ENCODE results near the gene LRRC19.

LRRC19 gene

GRCh38 chr9:27003426-27004077, 1.9 kb downstream of the LRRC19 start:
- Histone ChIP-seq H3K9me3 (ENCODE audit: insufficient read depth, low read depth, low read length) (no peaks in the 10 kb centered on the region), H3K4me3 (ENCODE audit: low read depth, low read length) (no peak overlapping the region), H2AK5ac (ENCODE audit: low read length) (no peak overlapping the region), H3K23ac (ENCODE audit: low read length) (no peak overlapping the region), H3K14ac (ENCODE audit: low read length) (no peak overlapping the region), H4K91ac (ENCODE audit: low read depth, low read length) (no peak overlapping the region), H3K79me2 (ENCODE audit: control insufficient read depth, insufficient read depth, low read length, poor library complexity) (no peaks in the 10 kb centered on the region), H3K4me1 (ENCODE audit: control insufficient read depth in 1 of 2, insufficient read depth in 2 of 2, low read length in 2 of 2) (no peaks in the 10 kb centered on the region), H3K4ac (ENCODE audit: low read depth, low read length) (no peak overlapping the region), H2BK120ac (ENCODE audit: insufficient read depth, low read length, poor library complexity) (no peak overlapping the region), H3K18ac (ENCODE audit: low read length) (no peak overlapping the region), H4K12ac (ENCODE audit: low read depth, low read length) (no peak overlapping the region), H3K27ac (ENCODE audit: low read depth, low read length) (no peak overlapping the region), H3K27me3 (ENCODE audit: insufficient read depth, low read length) (no peaks in the 10 kb centered on the region), H3K4me2 (ENCODE audit: low read length) (no peak overlapping the region), H4K8ac (ENCODE audit: low read depth, low read length) (no peak overlapping the region), H2AFZ (ENCODE audit: insufficient read depth, low read length, poor library complexity) (no peak overlapping the region), H3K79me1 (ENCODE audit: low read length) (no peaks in the 10 kb centered on the region), H3K36me3 (ENCODE audit: control insufficient read depth in 1 of 2, insufficient read depth in 2 of 2, low read length in 2 of 2) (no peaks in the 10 kb centered on the region), H3K9ac (ENCODE audit: low read length) (no peak overlapping the region), H2BK5ac (ENCODE audit: low read depth, low read length, poor library complexity) (no peak overlapping the region), H2BK12ac (ENCODE audit: low read length) (no peak overlapping the region)
- WGBS (ENCODE audit: extremely low coverage, insufficient coverage, insufficient read length): no CpG with 5 or more reads among the region's 3 CpGs
- no peak for DNase-seq

DNA sequence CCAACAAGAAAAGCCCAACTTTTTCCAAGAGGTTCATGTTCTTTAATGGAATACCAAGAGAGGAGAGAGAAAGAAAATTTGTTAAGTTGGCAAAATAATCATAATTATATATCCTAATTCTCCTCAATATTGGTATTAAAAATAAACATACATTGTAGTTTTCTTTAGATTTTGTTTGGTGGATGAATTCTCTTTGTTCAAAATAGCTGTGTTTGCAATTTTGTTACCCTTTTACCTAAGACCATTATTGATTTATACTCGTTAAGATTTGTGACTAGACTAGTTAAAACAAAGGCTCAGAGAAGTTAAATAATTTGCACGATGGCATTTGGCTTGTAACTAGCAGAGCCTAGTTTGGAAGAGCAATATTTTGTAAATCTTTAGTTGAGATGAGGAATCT, 9.7 kb downstream of the LRRC19 start:
- H2BK12ac ChIP-seq (ENCODE audit: low read length): no peak overlapping the region
- no peak overlapping the region for H3K4me3 ChIP-seq (ENCODE audit: low read depth, low read length)
- no peaks in the 10 kb centered on the region for H3K79me2 ChIP-seq (ENCODE audit: control insufficient read depth, insufficient read depth, low read length, poor library complexity)
- H4K12ac ChIP-seq (ENCODE audit: low read depth, low read length): no peak overlapping the region
- WGBS (ENCODE audit: extremely low coverage, insufficient coverage, insufficient read length): no CpG with 5 or more reads among the region's 2 CpGs
- H2BK120ac ChIP-seq (ENCODE audit: insufficient read depth, low read length, poor library complexity): no peak overlapping the region
- no peak overlapping the region for H3K23ac ChIP-seq (ENCODE audit: low read length)
- H2BK5ac ChIP-seq (ENCODE audit: low read depth, low read length, poor library complexity): no peak overlapping the region
- H3K79me1 ChIP-seq (ENCODE audit: low read length): no peaks in the 10 kb centered on the region
- H3K9me3 ChIP-seq (ENCODE audit: insufficient read depth, low read depth, low read length): no peaks in the 10 kb centered on the region
- H4K91ac ChIP-seq (ENCODE audit: low read depth, low read length): no peak overlapping the region
- no peaks in the 10 kb centered on the region for H3K36me3 ChIP-seq (ENCODE audit: control insufficient read depth in 1 of 2, insufficient read depth in 2 of 2, low read length in 2 of 2)
- H3K27me3 ChIP-seq (ENCODE audit: insufficient read depth, low read length): no peaks in the 10 kb centered on the region
- no peak overlapping the region for H2AFZ ChIP-seq (ENCODE audit: insufficient read depth, low read length, poor library complexity)
- H3K14ac ChIP-seq (ENCODE audit: low read length): no peak overlapping the region
- no peak overlapping the region for H3K9ac ChIP-seq (ENCODE audit: low read length)
- DNase-seq: no peak
- no peak overlapping the region for H4K8ac ChIP-seq (ENCODE audit: low read depth, low read length)
- H3K4me2 ChIP-seq (ENCODE audit: low read length): no peak overlapping the region
- no peak overlapping the region for H3K4ac ChIP-seq (ENCODE audit: low read depth, low read length)
- no peaks in the 10 kb centered on the region for H3K4me1 ChIP-seq (ENCODE audit: control insufficient read depth in 1 of 2, insufficient read depth in 2 of 2, low read length in 2 of 2)
- no peak overlapping the region for H2AK5ac ChIP-seq (ENCODE audit: low read length)
- H3K27ac ChIP-seq (ENCODE audit: low read depth, low read length): no peak overlapping the region
- H3K18ac ChIP-seq (ENCODE audit: low read length): no peak overlapping the region

- Histone ChIP-seq H3K4ac (ENCODE audit: low read depth, low read length) (no peak overlapping the region), H3K18ac (ENCODE audit: low read length) (no peak overlapping the region), H4K91ac (ENCODE audit: low read depth, low read length) (no peak overlapping the region), H2BK120ac (ENCODE audit: insufficient read depth, low read length, poor library complexity) (no peak overlapping the region), H2AK5ac (ENCODE audit: low read length) (no peak overlapping the region), H3K14ac (ENCODE audit: low read length) (no peak overlapping the region), H3K4me3 (ENCODE audit: low read depth, low read length) (no peak overlapping the region), H3K4me1 (ENCODE audit: control insufficient read depth in 1 of 2, insufficient read depth in 2 of 2, low read length in 2 of 2) (no peaks in the 10 kb centered on the region), H4K8ac (ENCODE audit: low read depth, low read length) (no peak overlapping the region), H3K79me2 (ENCODE audit: control insufficient read depth, insufficient read depth, low read length, poor library complexity) (no peaks in the 10 kb centered on the region), H3K9me3 (ENCODE audit: insufficient read depth, low read depth, low read length) (no peaks in the 10 kb centered on the region), H3K23ac (ENCODE audit: low read length) (no peak overlapping the region), H2BK5ac (ENCODE audit: low read depth, low read length, poor library complexity) (no peak overlapping the region), H3K9ac (ENCODE audit: low read length) (no peak overlapping the region), H2BK12ac (ENCODE audit: low read length) (no peak overlapping the region), H3K4me2 (ENCODE audit: low read length) (no peak overlapping the region), H4K12ac (ENCODE audit: low read depth, low read length) (no peak overlapping the region), H3K79me1 (ENCODE audit: low read length) (no peaks in the 10 kb centered on the region), H2AFZ (ENCODE audit: insufficient read depth, low read length, poor library complexity) (no peak overlapping the region), H3K36me3 (ENCODE audit: control insufficient read depth in 1 of 2, insufficient read depth in 2 of 2, low read length in 2 of 2) (no peaks in the 10 kb centered on the region), H3K27ac (ENCODE audit: low read depth, low read length) (no peak overlapping the region), H3K27me3 (ENCODE audit: insufficient read depth, low read length) (no peaks in the 10 kb centered on the region)
- DNase-seq: peak in 1 of 2 donors; percentile 16
- no CpG with 5 or more reads among the region's 1 CpG for WGBS (ENCODE audit: extremely low coverage, insufficient coverage, insufficient read length)
These were observed 22.1 kb downstream of the LRRC19 start for GRCh38 chr9:26983340-26983739.

DNA sequence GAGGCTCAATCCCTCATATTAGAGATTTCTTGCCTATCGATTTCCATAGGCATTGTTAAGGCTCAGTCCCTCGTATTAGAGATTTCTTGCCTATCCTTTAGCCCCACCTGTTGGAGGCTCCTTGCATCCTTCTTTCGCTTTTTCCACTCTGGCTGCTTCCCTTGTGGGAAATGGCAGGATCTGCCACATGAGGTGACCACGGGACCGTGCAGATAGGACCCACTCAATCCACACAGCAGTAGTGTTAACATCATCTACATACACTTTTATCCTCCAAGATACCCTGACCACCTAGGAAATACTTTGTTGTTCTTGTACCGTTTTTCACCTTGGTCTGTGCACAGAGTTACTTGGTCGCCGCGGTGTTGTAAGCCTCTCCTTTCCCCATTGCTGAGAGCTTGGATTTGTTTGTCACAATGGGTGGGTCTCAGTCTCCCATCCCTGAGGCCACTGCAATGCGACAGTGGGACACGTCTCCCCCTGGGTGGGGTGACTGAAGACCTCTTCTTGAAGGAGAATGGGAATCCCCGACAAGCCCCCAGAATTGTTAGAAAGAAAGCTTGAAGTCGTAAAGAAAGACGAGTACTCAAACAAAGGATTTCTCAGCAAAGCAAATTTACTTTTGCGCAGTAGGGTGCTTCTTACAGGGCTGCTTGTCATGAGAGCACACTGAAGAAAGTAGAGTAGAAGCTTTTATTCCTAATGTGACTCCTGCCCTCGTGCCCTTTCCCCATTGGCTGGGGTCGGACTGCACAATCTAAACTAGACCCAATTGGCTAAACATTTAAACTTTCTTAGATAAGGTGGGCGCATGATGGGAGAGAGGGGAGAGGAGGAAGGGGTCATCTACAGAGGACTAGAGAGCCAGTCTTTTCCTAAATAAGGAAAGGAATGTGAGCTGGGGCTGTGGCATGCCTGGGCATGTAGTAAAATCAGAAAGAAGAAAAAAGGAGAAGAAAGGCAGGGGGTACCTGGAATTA, 29.5 kb downstream of the LRRC19 start:
- H2BK120ac ChIP-seq (ENCODE audit: insufficient read depth, low read length, poor library complexity): peak overlapping the region; percentile 86
- H3K14ac ChIP-seq (ENCODE audit: low read length): peak overlapping the region; percentile 76
- H3K18ac ChIP-seq (ENCODE audit: low read length): no peak overlapping the region
- peak overlapping the region; percentile 67 for H2BK5ac ChIP-seq (ENCODE audit: low read depth, low read length, poor library complexity)
- H2AFZ ChIP-seq (ENCODE audit: insufficient read depth, low read length, poor library complexity): no peak overlapping the region
- H3K23ac ChIP-seq (ENCODE audit: low read length): no peak overlapping the region
- H4K8ac ChIP-seq (ENCODE audit: low read depth, low read length): peak overlapping the region; percentile 8
- peak overlapping the region; percentile 13 for H2AK5ac ChIP-seq (ENCODE audit: low read length)
- no peaks in the 10 kb centered on the region for H3K9me3 ChIP-seq (ENCODE audit: insufficient read depth, low read depth, low read length)
- no peak overlapping the region for H3K4me2 ChIP-seq (ENCODE audit: low read length)
- peaks cover 3% of the 10 kb centered on the region for H3K79me1 ChIP-seq (ENCODE audit: low read length)
- no peak overlapping the region for H3K4me3 ChIP-seq (ENCODE audit: low read depth, low read length)
- H3K27me3 ChIP-seq (ENCODE audit: insufficient read depth, low read length): no peaks in the 10 kb centered on the region
- peak; percentile 50 to 74 for DNase-seq
- peak overlapping the region; percentile 35 for H4K12ac ChIP-seq (ENCODE audit: low read depth, low read length)
- peak overlapping the region; percentile 84 for H4K91ac ChIP-seq (ENCODE audit: low read depth, low read length)
- peak overlapping the region; percentile 34 for H3K4ac ChIP-seq (ENCODE audit: low read depth, low read length)
- H2BK12ac ChIP-seq (ENCODE audit: low read length): peak overlapping the region; percentile 51
- no peaks in the 10 kb centered on the region for H3K79me2 ChIP-seq (ENCODE audit: control insufficient read depth, insufficient read depth, low read length, poor library complexity)
- H3K4me1 ChIP-seq (ENCODE audit: control insufficient read depth in 1 of 2, insufficient read depth in 2 of 2, low read length in 2 of 2): no peaks in the 10 kb centered on the region
- no peaks in the 10 kb centered on the region for H3K36me3 ChIP-seq (ENCODE audit: control insufficient read depth in 1 of 2, insufficient read depth in 2 of 2, low read length in 2 of 2)
- H3K27ac ChIP-seq (ENCODE audit: low read depth, low read length): no peak overlapping the region
- no CpG with 5 or more reads among the region's 18 CpGs for WGBS (ENCODE audit: extremely low coverage, insufficient coverage, insufficient read length)
- no peak overlapping the region for H3K9ac ChIP-seq (ENCODE audit: low read length)

All from trophoblast cell (in vitro differentiated cells and primary cell).